ENCODE results near the gene IGLON5.
A peak's percentile ranks its signal among the peaks of the same experiment; 100 is the strongest.

Gene IGLON5

GRCh38 chr19:51333836-51334460 is 22.5 kb downstream of the IGLON5 start:
- in situ Hi-C loops (cut with MboI; ENCODE audit: low pct_unique_long_range_greater_than_20kb, low sequenced_read_pairs), result no loop called here
- DNase-seq, result no peak

- DNase-seq, result no peak
- in situ Hi-C loops (cut with MboI; ENCODE audit: low pct_unique_long_range_greater_than_20kb, low sequenced_read_pairs), result no loop called here
Measured at GRCh38 chr19:51337141-51337860, 25.9 kb downstream of the IGLON5 start.

- in situ Hi-C loops (cut with MboI; ENCODE audit: low pct_unique_long_range_greater_than_20kb, low sequenced_read_pairs), result no loop called here
- no peak for DNase-seq
Measured at GRCh38 chr19:51337861-51338562, 26.6 kb downstream of the IGLON5 start.

- DNase-seq, result peak; percentile 88
- in situ Hi-C loops (cut with MboI; ENCODE audit: low pct_unique_long_range_greater_than_20kb, low sequenced_read_pairs), result no loop called here
Measured at GRCh38 chr19:51338563-51339312, 27.3 kb downstream of the IGLON5 start.

- no peak for DNase-seq
- in situ Hi-C loops (cut with MboI; ENCODE audit: low pct_unique_long_range_greater_than_20kb, low sequenced_read_pairs), result no loop called here
Measured at GRCh38 chr19:51339313-51339686, 27.9 kb downstream of the IGLON5 start.

- peak; percentile 92 for DNase-seq
Measured at GRCh38 chr19:51339687-51340656, 28.5 kb downstream of the IGLON5 start.

GRCh38 chr19:51341066-51341465 is 29.6 kb downstream of the IGLON5 start:
- in situ Hi-C loops (cut with MboI; ENCODE audit: low pct_unique_long_range_greater_than_20kb, low sequenced_read_pairs), result no loop called here
- DNase-seq, result no peak

More at GRCh38 chr19:51339687-51340656, 28.5 kb downstream of the IGLON5 start:
- in situ Hi-C loops (cut with MboI; ENCODE audit: low pct_unique_long_range_greater_than_20kb, low sequenced_read_pairs), result no loop called here

- in situ Hi-C loops (cut with MboI; ENCODE audit: low pct_unique_long_range_greater_than_20kb, low sequenced_read_pairs), result no loop called here
- DNase-seq, result no peak
Measured at GRCh38 chr19:51341976-51342580, 30.6 kb downstream of the IGLON5 start, which contains the start of gene VSIG10L. VSIG10L (minus strand) TSS chr19:51342139; CDS start chr19:51342124, 15 bp downstream.

- DNase-seq, result no peak
- in situ Hi-C loops (cut with MboI; ENCODE audit: low pct_unique_long_range_greater_than_20kb, low sequenced_read_pairs), result no loop called here
Measured at GRCh38 chr19:51342631-51343569, 31.5 kb downstream of the IGLON5 start.

- in situ Hi-C loops (cut with MboI; ENCODE audit: low pct_unique_long_range_greater_than_20kb, low sequenced_read_pairs), result no loop called here
Measured at GRCh38 chr19:51345076-51345620, 33.7 kb downstream of the IGLON5 start.

GRCh38 chr19:51346742-51347141 is 35.3 kb downstream of the IGLON5 start:
- DNase-seq, result no peak
- in situ Hi-C loops (cut with MboI; ENCODE audit: low pct_unique_long_range_greater_than_20kb, low sequenced_read_pairs), result no loop called here

More at GRCh38 chr19:51345076-51345620, 33.7 kb downstream of the IGLON5 start:
- DNase-seq, result no peak

- no peak for DNase-seq
- in situ Hi-C loops (cut with MboI; ENCODE audit: low pct_unique_long_range_greater_than_20kb, low sequenced_read_pairs), result no loop called here
Measured at GRCh38 chr19:51347209-51347928, 35.9 kb downstream of the IGLON5 start.

- no peak for DNase-seq
- in situ Hi-C loops (cut with MboI; ENCODE audit: low pct_unique_long_range_greater_than_20kb, low sequenced_read_pairs), result no loop called here
Measured at GRCh38 chr19:51351266-51351990, 40.0 kb downstream of the IGLON5 start.

GRCh38 chr19:51352783-51353360 is 41.4 kb downstream of the IGLON5 start:
- no peak for DNase-seq
- in situ Hi-C loops (cut with MboI; ENCODE audit: low pct_unique_long_range_greater_than_20kb, low sequenced_read_pairs), result no loop called here

- DNase-seq, result no peak
- in situ Hi-C loops (cut with MboI; ENCODE audit: low pct_unique_long_range_greater_than_20kb, low sequenced_read_pairs), result no loop called here
Measured at GRCh38 chr19:51354103-51354741, 42.8 kb downstream of the IGLON5 start.

Measured in KBM-7 (cell line).